Measurements from ENCODE around the gene SPECC1. TPM values are rescaled to one million over a fixed set of nuclear protein-coding genes. Genes with fewer than 3 reads are reported as not detected.
"Not testable (repeated sequence)": the region's sequence is repeated elsewhere in the genome, so short reads cannot be mapped to it uniquely, and the experiment has no call there.

SPECC1 gene
- polyA plus RNA-seq, 3 donors, result 36.0 to 58.4 (median 50.5) TPM

GRCh38 chr17:20033415-20033814 is 24.3 kb downstream of the SPECC1 start:
- no peak overlapping the region for H3K4me3 Mint-ChIP-seq
- Histone ChIP-seq H3K79me2 (ENCODE audit: insufficient read depth, low read length) (no peaks in the 10 kb centered on the region), H3K27me3 (ENCODE audit: control insufficient read depth in 2 of 2, insufficient read depth in 2 of 2, low read length in 2 of 2) (no peaks in the 10 kb centered on the region), H3K36me3 (replicated peaks in 1 of 2; ENCODE audit: control insufficient read depth in 1 of 2, insufficient read depth in 2 of 2, low read length in 2 of 2) (no peaks in the 10 kb centered on the region), H2AFZ (ENCODE audit: insufficient read depth, low read depth, low read length, poor library complexity, severe bottlenecking) (peak overlapping the region; percentile 25), H3K9ac (ENCODE audit: insufficient read depth, low read length, poor library complexity, severe bottlenecking) (no peak overlapping the region), H3K27ac (ENCODE audit: low read depth in 1 of 2, low read length in 2 of 2) (peak overlapping the region in 1 of 2 donors; percentile 77), H3K4me1 (ENCODE audit: control insufficient read depth in 1 of 2, insufficient read depth in 2 of 2, low read length in 2 of 2) (peaks cover 31 to 48% of the 10 kb centered on the region in 2 donors), H3K9me3 (replicated peaks in 1 of 2; ENCODE audit: control insufficient read depth in 1 of 2, insufficient read depth in 1 of 2, low read length in 2 of 2) (peaks cover 0 to 3% of the 10 kb centered on the region in 2 donors), H3K4me2 (replicated peaks; ENCODE audit: extremely low read depth, low read length, poor library complexity, severe bottlenecking) (peak overlapping the region; percentile 8), H3K4me3 (replicated peaks in 1 of 3; ENCODE audit: low read depth in 2 of 3, low read length in 3 of 3) (peak overlapping the region in 1 of 3 experiments; percentile 4), H4K20me1 (ENCODE audit: insufficient read depth, low read length) (no peaks in the 10 kb centered on the region)
- peaks cover 43% of the 10 kb centered on the region for H3K4me1 Mint-ChIP-seq
- peaks cover 0 to 2% of the 10 kb centered on the region in 2 donors for H3K36me3 Mint-ChIP-seq
- DNase-seq, result peak; percentile 38 to 66 (median 59)
- H3K27me3 Mint-ChIP-seq (ENCODE audit: low read depth in 3 of 3), result peaks cover 0 to 1% (median 0%) of the 10 kb centered on the region in 3 donors
- peaks cover 0 to 8% (median 6%) of the 10 kb centered on the region in 7 donors for H3K9me3 Mint-ChIP-seq
- 0% methylated on average over 1 of the region's 3 CpGs for WGBS (ENCODE audit: insufficient coverage)
- TF ChIP-seq CTCF (IDR thresholded peaks at IDR 0.05), result no peak
- intact Hi-C loops (cut with micrococcal nuclease), result loop anchor here in 1 of 2 donors (5.0 kb wide), 1 partner anchor 39 kb away; no protein-coding TSS in a partner anchor
- peak overlapping the region; percentile 28 to 77 (median 47) for H3K27ac Mint-ChIP-seq

GRCh38 chr17:20035501-20035900 is 26.3 kb downstream of the SPECC1 start:
- WGBS (ENCODE audit: insufficient coverage), result no CpG with 5 or more reads among the region's 3 CpGs

GRCh38 chr17:20037286-20037685 is 28.1 kb downstream of the SPECC1 start:
- H3K27me3 Mint-ChIP-seq (ENCODE audit: low read depth in 3 of 3); H3K36me3 ChIP-seq (replicated peaks in 1 of 2; ENCODE audit: control insufficient read depth in 1 of 2, insufficient read depth in 2 of 2, low read length in 2 of 2); H4K20me1 ChIP-seq (ENCODE audit: insufficient read depth, low read length); H3K79me2 ChIP-seq (ENCODE audit: insufficient read depth, low read length); H3K36me3 Mint-ChIP-seq; H3K9ac ChIP-seq (ENCODE audit: insufficient read depth, low read length, poor library complexity, severe bottlenecking); H3K4me3 Mint-ChIP-seq; H3K9me3 Mint-ChIP-seq; H3K4me3 ChIP-seq (replicated peaks in 1 of 3; ENCODE audit: low read depth in 2 of 3, low read length in 3 of 3); H3K4me2 ChIP-seq (replicated peaks; ENCODE audit: extremely low read depth, low read length, poor library complexity, severe bottlenecking); intact Hi-C loops (cut with micrococcal nuclease); H3K27me3 ChIP-seq (ENCODE audit: control insufficient read depth in 2 of 2, insufficient read depth in 2 of 2, low read length in 2 of 2); DNase-seq; H3K9me3 ChIP-seq (replicated peaks in 1 of 2; ENCODE audit: control insufficient read depth in 1 of 2, insufficient read depth in 1 of 2, low read length in 2 of 2); H2AFZ ChIP-seq (ENCODE audit: insufficient read depth, low read depth, low read length, poor library complexity, severe bottlenecking); H3K27ac ChIP-seq (ENCODE audit: low read depth in 1 of 2, low read length in 2 of 2): not testable (repeated sequence)
- H3K4me1 ChIP-seq (ENCODE audit: control insufficient read depth in 1 of 2, insufficient read depth in 2 of 2, low read length in 2 of 2), result peaks cover 25 to 41% of the 10 kb centered on the region in 2 donors
- WGBS (ENCODE audit: insufficient coverage), result 75% methylated on average over 1 of the region's 1 CpG
- Mint-ChIP-seq H3K4me1 (peaks cover 36% of the 10 kb centered on the region), H3K27ac (peak overlapping the region in 2 of 7 donors; percentile 30 to 45)

More at GRCh38 chr17:20035501-20035900, 26.3 kb downstream of the SPECC1 start:
- peaks cover 0 to 1% (median 0%) of the 10 kb centered on the region in 3 donors for H3K27me3 Mint-ChIP-seq (ENCODE audit: low read depth in 3 of 3)
- Histone ChIP-seq H4K20me1 (ENCODE audit: insufficient read depth, low read length) (no peaks in the 10 kb centered on the region), H3K4me3 (replicated peaks in 1 of 3; ENCODE audit: low read depth in 2 of 3, low read length in 3 of 3) (no peak overlapping the region), H3K27me3 (ENCODE audit: control insufficient read depth in 2 of 2, insufficient read depth in 2 of 2, low read length in 2 of 2) (no peaks in the 10 kb centered on the region), H3K9ac (ENCODE audit: insufficient read depth, low read length, poor library complexity, severe bottlenecking) (no peak overlapping the region), H3K4me2 (replicated peaks; ENCODE audit: extremely low read depth, low read length, poor library complexity, severe bottlenecking) (no peak overlapping the region), H2AFZ (ENCODE audit: insufficient read depth, low read depth, low read length, poor library complexity, severe bottlenecking) (no peak overlapping the region), H3K27ac (ENCODE audit: low read depth in 1 of 2, low read length in 2 of 2) (no peak overlapping the region), H3K36me3 (replicated peaks in 1 of 2; ENCODE audit: control insufficient read depth in 1 of 2, insufficient read depth in 2 of 2, low read length in 2 of 2) (no peaks in the 10 kb centered on the region), H3K9me3 (replicated peaks in 1 of 2; ENCODE audit: control insufficient read depth in 1 of 2, insufficient read depth in 1 of 2, low read length in 2 of 2) (peaks cover 0 to 3% of the 10 kb centered on the region in 2 donors), H3K79me2 (ENCODE audit: insufficient read depth, low read length) (no peaks in the 10 kb centered on the region), H3K4me1 (ENCODE audit: control insufficient read depth in 1 of 2, insufficient read depth in 2 of 2, low read length in 2 of 2) (peaks cover 25 to 45% of the 10 kb centered on the region in 2 donors)
- no peak for DNase-seq
- TF ChIP-seq CTCF (IDR thresholded peaks at IDR 0.05), result no peak
- peaks cover 0 to 10% (median 6%) of the 10 kb centered on the region in 7 donors for H3K9me3 Mint-ChIP-seq
- peaks cover 0 to 2% of the 10 kb centered on the region in 2 donors for H3K36me3 Mint-ChIP-seq
- intact Hi-C loops (cut with micrococcal nuclease), result no loop called here
- H3K27ac Mint-ChIP-seq, result no peak overlapping the region
- peaks cover 37% of the 10 kb centered on the region for H3K4me1 Mint-ChIP-seq
- no peak overlapping the region for H3K4me3 Mint-ChIP-seq
